AG04449 (cell line): ENCODE results near the gene PLEKHA4.

ENCODE experiments used
- CTCF ChIA-PET: fragments of 350-600 bp; formaldehyde crosslinking; extraction: SDS; loops from one replicate; lab custom pipeline; 2021; ENCODE audit warnings: antibody characterized with exemption; lab: Yijun Ruan, JAX
- POLR2A ChIA-PET: fragments of 400-600, 350-600 bp; formaldehyde crosslinking; extraction: SDS; loops from one replicate; lab custom pipeline; 2020; ENCODE audit warnings: antibody characterized with exemption, inconsistent platforms; lab: Yijun Ruan, JAX
- DNase-seq: peaks from one replicate; pipeline ENCODE4 v3.0.0-alpha.2; 2010; ENCODE audit warnings: low read depth, low spot score
- H3K4me3 ChIP-seq: 2 replicates; pipeline ENCODE4 v1.5.1; 2011; ENCODE audit warnings: low read depth, mild to moderate bottlenecking, control low read depth, low read length
- TF ChIP-seq, protein P1 (sequence below): IDR thresholded peaks from one replicate; pipeline ENCODE4 v1.5.1; 2011; ENCODE audit warnings: mild to moderate bottlenecking, moderate library complexity, low read length, control low read depth, inconsistent platforms; ENCODE audit not compliant: insufficient read depth; ENCODE audit errors: missing control alignments

Gene PLEKHA4

DNA sequence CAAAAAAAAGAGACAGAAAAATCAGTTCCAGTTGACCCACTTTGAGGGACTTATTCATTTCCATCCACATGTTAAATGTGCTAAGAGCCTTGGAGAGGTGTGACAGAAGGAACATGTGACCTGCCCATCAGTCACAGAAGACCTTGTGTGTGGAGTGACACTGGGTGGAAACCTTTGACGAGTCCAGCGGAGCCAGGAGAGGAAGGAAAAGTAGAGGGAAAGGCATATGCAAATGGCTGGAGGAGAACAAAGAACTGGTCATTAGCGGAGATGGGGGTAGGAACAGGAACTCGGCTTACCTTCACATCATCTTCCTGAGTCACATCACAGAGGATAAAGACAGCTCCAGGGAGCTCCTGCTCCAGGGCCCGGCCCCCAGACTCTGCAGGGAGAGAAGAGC is 34.4 kb downstream of the PLEKHA4 start:
- POLR2A ChIA-PET: no interaction called here

DNA sequence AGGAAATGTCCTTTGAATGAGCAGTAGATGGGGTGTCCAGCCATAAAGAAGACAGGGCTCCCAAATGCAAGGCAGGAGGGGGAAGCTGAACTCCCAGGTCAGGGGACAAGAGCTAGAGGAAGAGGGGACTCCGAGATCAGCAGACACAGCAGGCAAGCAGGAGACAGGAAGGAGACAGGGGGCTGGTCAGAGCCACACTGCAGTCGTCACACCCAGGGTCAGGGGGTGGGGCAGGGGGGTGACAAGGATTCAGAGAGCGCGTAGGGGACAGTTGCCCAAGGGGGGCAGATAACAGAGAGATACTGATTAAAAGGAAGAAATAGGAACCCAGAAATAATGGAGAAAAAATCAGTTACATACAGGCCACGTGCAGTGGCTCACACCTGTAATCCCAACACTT is 35.4 kb downstream of the PLEKHA4 start:
- CTCF ChIA-PET: interaction anchor here (1.1 to 3.9 kb wide), 9 partner anchors 9 to 138 kb away, joined by 3 to 30 read pairs (median 4); partner anchors contain the start of gene BCAT2
- TF ChIP-seq, protein P1, sequence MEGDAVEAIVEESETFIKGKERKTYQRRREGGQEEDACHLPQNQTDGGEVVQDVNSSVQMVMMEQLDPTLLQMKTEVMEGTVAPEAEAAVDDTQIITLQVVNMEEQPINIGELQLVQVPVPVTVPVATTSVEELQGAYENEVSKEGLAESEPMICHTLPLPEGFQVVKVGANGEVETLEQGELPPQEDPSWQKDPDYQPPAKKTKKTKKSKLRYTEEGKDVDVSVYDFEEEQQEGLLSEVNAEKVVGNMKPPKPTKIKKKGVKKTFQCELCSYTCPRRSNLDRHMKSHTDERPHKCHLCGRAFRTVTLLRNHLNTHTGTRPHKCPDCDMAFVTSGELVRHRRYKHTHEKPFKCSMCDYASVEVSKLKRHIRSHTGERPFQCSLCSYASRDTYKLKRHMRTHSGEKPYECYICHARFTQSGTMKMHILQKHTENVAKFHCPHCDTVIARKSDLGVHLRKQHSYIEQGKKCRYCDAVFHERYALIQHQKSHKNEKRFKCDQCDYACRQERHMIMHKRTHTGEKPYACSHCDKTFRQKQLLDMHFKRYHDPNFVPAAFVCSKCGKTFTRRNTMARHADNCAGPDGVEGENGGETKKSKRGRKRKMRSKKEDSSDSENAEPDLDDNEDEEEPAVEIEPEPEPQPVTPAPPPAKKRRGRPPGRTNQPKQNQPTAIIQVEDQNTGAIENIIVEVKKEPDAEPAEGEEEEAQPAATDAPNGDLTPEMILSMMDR: no peak
- POLR2A ChIA-PET: no interaction called here
- no peak overlapping the region for H3K4me3 ChIP-seq
- DNase-seq: no peak

More for the DNA sequence above, 34.4 kb downstream of the PLEKHA4 start:
- CTCF ChIA-PET: interaction anchor here (1.1 to 3.9 kb wide), 6 partner anchors 8 to 137 kb away, joined by 4 to 30 read pairs (median 6); partner anchors contain the start of gene BCAT2
- no peak for DNase-seq
- H3K4me3 ChIP-seq: no peak overlapping the region
- TF ChIP-seq, protein P1: no peak

- ChIA-PET CTCF (interaction anchor here (1.0 to 3.9 kb wide), 4 partner anchors 11 to 43 kb away, joined by 4 to 30 read pairs (median 8); no protein-coding TSS in a partner anchor), POLR2A (no interaction called here)
- TF ChIP-seq, protein P1: no peak
- H3K4me3 ChIP-seq: no peak overlapping the region
- DNase-seq: no peak
Measured at GRCh38 chr19:48830965-48831364, 37.5 kb downstream of the PLEKHA4 start.

GRCh38 chr19:48830088-48830487 is 38.3 kb downstream of the PLEKHA4 start:
- DNase-seq: no peak
- ChIA-PET POLR2A (no interaction called here), CTCF (interaction anchor here (0.6 to 5.3 kb wide), 5 partner anchors 12 to 537 kb away, joined by 4 to 33 read pairs (median 9); no protein-coding TSS in a partner anchor)
- no peak overlapping the region for H3K4me3 ChIP-seq
- TF ChIP-seq, protein P1: no peak

- no peak overlapping the region for H3K4me3 ChIP-seq
- ChIA-PET CTCF (interaction anchor here (0.8 to 5.3 kb wide), 8 partner anchors 9 to 39 kb away, joined by 3 to 33 read pairs (median 5); partner anchors contain the start of genes BCAT2 and HSD17B14), POLR2A (no interaction called here)
- no peak for DNase-seq
- TF ChIP-seq, protein P1: no peak
Measured at GRCh38 chr19:48826606-48827020, 41.8 kb downstream of the PLEKHA4 start.

- TF ChIP-seq, protein P1: no peak
- POLR2A ChIA-PET: no interaction called here
- CTCF ChIA-PET: interaction anchor here (0.7 kb wide), 1 partner anchor 38 kb away, joined by 3 read pairs; no protein-coding TSS in a partner anchor
Measured at GRCh38 chr19:48822514-48822913, 45.9 kb downstream of the PLEKHA4 start.

More at GRCh38 chr19:48822514-48822913, 45.9 kb downstream of the PLEKHA4 start:
- H3K4me3 ChIP-seq: no peak overlapping the region
- no peak for DNase-seq
